H1 (cell line): ENCODE measurements around the gene CDC42EP3. TPM values are rescaled to one million over a fixed set of nuclear protein-coding genes. Genes with fewer than 3 reads are reported as not detected.
A peak's percentile ranks its signal among the peaks of the same experiment; 100 is the strongest.

ENCODE experiments used
- CTCF ChIA-PET: fragments of 300-600 bp; sonication (Branson Sonifier 250); formaldehyde crosslinking; loops from one replicate; lab custom pipeline; 2021; ENCODE audit not compliant: partially characterized antibody; lab: Charles Lee
- POLR2A ChIA-PET: fragments of 300-600 bp; sonication (Branson Sonifier 250); formaldehyde crosslinking; loops from one replicate; lab custom pipeline; 2021; ENCODE audit warnings: inconsistent platforms; ENCODE audit not compliant: partially characterized antibody; lab: Charles Lee
- DNase-seq, 2 experiments: peaks; one replicate each; pipeline versions ENCODE4 v3.0.0 to v3.0.0-alpha.2; 2010 to 2022; ENCODE audit warnings: low spot score in 2 of 2, low read depth in 1 of 2, mixed read lengths in 1 of 2
- FAIRE-seq: peaks from 2 replicates; lab custom pipeline; 2011; peaks lifted over from hg19 to GRCh38; lab: Jason Lieb, UNC
- H2AFZ ChIP-seq: 2 replicates; pipeline ENCODE4 v1.8.1; 2012; ENCODE audit warnings: low read length, inconsistent platforms
- H2AK5ac ChIP-seq: 2 replicates; pipeline ENCODE4 v1.6.1; 2013; ENCODE audit warnings: low read depth, low read length
- H2BK120ac ChIP-seq: replicated peaks from 2 replicates; pipeline ENCODE3; 2013; ENCODE audit warnings: low read depth, low read length, inconsistent platforms
- H2BK12ac ChIP-seq: 2 replicates; pipeline ENCODE4 v1.6.1; 2013; ENCODE audit warnings: low read depth, low read length
- H2BK15ac ChIP-seq: 2 replicates; pipeline ENCODE4 v1.6.1; 2013; ENCODE audit warnings: low read length
- H2BK20ac ChIP-seq: 2 replicates; pipeline ENCODE4 v1.6.1; 2013; ENCODE audit warnings: low read length
- H2BK5ac ChIP-seq: 2 replicates; pipeline ENCODE4 v1.6.1; 2013; ENCODE audit warnings: low read depth, low read length
- H3K14ac ChIP-seq: 2 replicates; pipeline ENCODE4 v1.6.1; 2013; ENCODE audit warnings: inconsistent platforms; ENCODE audit not compliant: insufficient read length
- H3K18ac ChIP-seq: 2 replicates; pipeline ENCODE4 v1.6.1; 2013; ENCODE audit warnings: low read length; ENCODE audit errors: extremely low read depth
- H3K23ac ChIP-seq: 2 replicates; pipeline ENCODE4 v1.6.1; 2013; ENCODE audit warnings: inconsistent platforms; ENCODE audit not compliant: insufficient read length
- H3K23me2 ChIP-seq: 2 replicates; pipeline ENCODE4 v1.6.1; 2013; ENCODE audit warnings: low read depth, low read length
- H3K27ac ChIP-seq: 2 replicates; pipeline ENCODE4 v1.6.1; 2011; ENCODE audit warnings: low read depth, low read length, inconsistent platforms
- H3K27me3 ChIP-seq, 4 experiments: replicated peaks in 1 of 4; 1 replicate in 1 of 4; 2 replicates in 3 of 4; pipeline versions ENCODE4 v1.6.1 to v1.8.1; 2011 to 2013; ENCODE audit warnings: low read length in 3 of 4, mild to moderate bottlenecking in 3 of 4, inconsistent platforms in 2 of 4, mixed read lengths in 2 of 4, moderate library complexity in 1 of 4; ENCODE audit not compliant: control insufficient read depth in 3 of 4, insufficient read depth in 3 of 4; ENCODE audit errors: extremely low read depth in 1 of 4
- H3K36me3 ChIP-seq, 4 experiments: 2 replicates each; pipeline versions ENCODE4 v1.6.1 to v1.8.1; 2011 to 2013; ENCODE audit warnings: mild to moderate bottlenecking in 4 of 4, low read length in 3 of 4, moderate library complexity in 2 of 4, control low read depth in 1 of 4, inconsistent platforms in 1 of 4; ENCODE audit not compliant: insufficient read depth in 4 of 4, control insufficient read depth in 2 of 4
- H3K4ac ChIP-seq: replicated peaks from 2 replicates; pipeline ENCODE3; 2013; ENCODE audit warnings: low read length, low read depth, mixed read lengths, inconsistent platforms; ENCODE audit not compliant: insufficient read length
- H3K4me1 ChIP-seq, 4 experiments: replicated peaks in 1 of 4; 1 replicate in 1 of 4; 2 replicates in 3 of 4; pipeline versions ENCODE4 v1.6.1 to v1.8.1; 2011 to 2013; ENCODE audit warnings: low read length in 3 of 4, inconsistent platforms in 2 of 4, mixed read lengths in 1 of 4; ENCODE audit not compliant: insufficient read depth in 4 of 4, control insufficient read depth in 3 of 4
- H3K4me2 ChIP-seq, 2 experiments: 2 replicates each; pipeline versions ENCODE4 v1.6.1 to v1.8.1; 2011 to 2013; ENCODE audit warnings: low read depth in 2 of 2, low read length in 2 of 2, control low read depth in 1 of 2, inconsistent platforms in 1 of 2, mild to moderate bottlenecking in 1 of 2; ENCODE audit not compliant: insufficient read depth in 1 of 2
- H3K4me3 ChIP-seq, 4 experiments: fragments of 200-600, 300-600 bp in 1 of 4; sonication (generic), shearing (Covaris generic), sonication (Bioruptor Twin) in 1 of 4; 2 replicates each; pipeline versions ENCODE4 v1.5.1 to v1.8.1; 2011 to 2016; ENCODE audit warnings: low read length in 4 of 4, low read depth in 3 of 4, control low read depth in 2 of 4, inconsistent platforms in 2 of 4, mild to moderate bottlenecking in 2 of 4, mixed read lengths in 1 of 4, moderate library complexity in 1 of 4; ENCODE audit not compliant: insufficient read depth in 2 of 4; ENCODE audit errors: extremely low read depth in 1 of 4
- H3K56ac ChIP-seq: replicated peaks from 2 replicates; pipeline ENCODE3; 2013; ENCODE audit warnings: low read depth, mild to moderate bottlenecking, mixed read lengths, low read length, inconsistent platforms; ENCODE audit not compliant: insufficient read length
- H3K79me1 ChIP-seq: 2 replicates; pipeline ENCODE4 v1.6.1; 2013; ENCODE audit warnings: low read depth, low read length, control low read depth
- H3K79me2 ChIP-seq, 2 experiments: 2 replicates each; pipeline versions ENCODE4 v1.6.1 to v1.8.1; 2012 to 2013; ENCODE audit warnings: low read length in 2 of 2, mild to moderate bottlenecking in 2 of 2, inconsistent platforms in 1 of 2; ENCODE audit not compliant: insufficient read depth in 2 of 2, control insufficient read depth in 1 of 2
- H3K9ac ChIP-seq, 4 experiments: replicated peaks in 1 of 4; 1 replicate in 1 of 4; 2 replicates in 3 of 4; pipeline versions ENCODE4 v1.6.1 to v1.8.1; 2011 to 2013; ENCODE audit warnings: low read depth in 3 of 4, low read length in 3 of 4, control low read depth in 2 of 4, mild to moderate bottlenecking in 2 of 4, moderate library complexity in 2 of 4, inconsistent platforms in 1 of 4; ENCODE audit errors: extremely low read depth in 1 of 4
- H3K9me3 ChIP-seq, 2 experiments: 2 replicates each; pipeline versions ENCODE4 v1.6.1 to v1.8.1; 2012 to 2013; ENCODE audit warnings: mild to moderate bottlenecking in 2 of 2, moderate library complexity in 2 of 2, control low read depth in 1 of 2, inconsistent platforms in 1 of 2, low read depth in 1 of 2, low read length in 1 of 2, mixed read lengths in 1 of 2; ENCODE audit not compliant: insufficient read depth in 2 of 2
- H4K20me1 ChIP-seq, 2 experiments: replicated peaks in 1 of 2; 2 replicates each; pipeline versions ENCODE3 to v1.8.1; 2011 to 2013; ENCODE audit warnings: inconsistent platforms in 2 of 2, low read length in 2 of 2, mild to moderate bottlenecking in 1 of 2; ENCODE audit not compliant: insufficient read depth in 2 of 2, control insufficient read depth in 1 of 2
- H4K5ac ChIP-seq: 2 replicates; pipeline ENCODE4 v1.6.1; 2013; ENCODE audit warnings: low read length, low read depth, mixed read lengths, inconsistent platforms; ENCODE audit not compliant: insufficient read length
- H4K8ac ChIP-seq: 2 replicates; pipeline ENCODE4 v1.8.0; 2013; ENCODE audit warnings: mild to moderate bottlenecking, moderate library complexity, low read length, inconsistent platforms; ENCODE audit not compliant: insufficient read depth; ENCODE audit errors: extremely low read depth
- H4K91ac ChIP-seq: replicated peaks from 2 replicates; pipeline ENCODE3; 2013; ENCODE audit warnings: low read length, mixed read lengths, inconsistent platforms; ENCODE audit not compliant: insufficient read length
- CHD1 ChIP-seq: IDR thresholded peaks from 2 replicates; pipeline ENCODE4 v1.6.1; 2012; ENCODE audit warnings: low read depth, low read length, improper control_type of control experiment
- FOSL1 ChIP-seq: IDR thresholded peaks from 2 replicates; pipeline ENCODE4 v1.6.1; 2011; ENCODE audit warnings: mild to moderate bottlenecking, low read depth, low read length, moderate library complexity; ENCODE audit not compliant: insufficient read depth
- SIN3A ChIP-seq, 2 experiments: IDR thresholded peaks in 1 of 2; conservative IDR thresholded peaks in 1 of 2; 2 replicates each; pipeline ENCODE4 v1.6.1; 2011 to 2012; ENCODE audit warnings: low read length in 2 of 2, improper control_type of control experiment in 1 of 2, low read depth in 1 of 2, mild to moderate bottlenecking in 1 of 2
- SIX5 ChIP-seq: IDR thresholded peaks from 2 replicates; pipeline ENCODE4 v1.6.1; 2011; ENCODE audit warnings: mild to moderate bottlenecking, low read depth, low read length
- TAF1 ChIP-seq: IDR thresholded peaks from 2 replicates; pipeline ENCODE4 v1.6.1; 2011; ENCODE audit warnings: mild to moderate bottlenecking, low read depth, low read length
- TEAD4 ChIP-seq: IDR thresholded peaks from 2 replicates; pipeline ENCODE4 v1.6.1; 2012; ENCODE audit warnings: low read depth, low read length, inconsistent platforms, mixed read lengths
- WGBS, 2 experiments: shearing (Covaris generic) in 1 of 2; methylation state at CpG; one replicate each; pipeline versions ENCODE4 v1.1.6 to v1.1.7; 2013 to 2015; ENCODE audit warnings: low lambda C conversion rate in 2 of 2, mixed read lengths in 2 of 2, inconsistent platforms in 1 of 2, low coverage in 1 of 2, missing lambda C conversion rate in 1 of 2; ENCODE audit not compliant: insufficient replicate concordance in 2 of 2, insufficient coverage in 1 of 2, insufficient read length in 1 of 2; ENCODE audit errors: extremely low coverage in 1 of 2, missing lambda C conversion rate in 1 of 2; 5-methylcytosine and 5-hydroxymethylcytosine counted together
- polyA plus RNA-seq, 7 experiments: library from polyadenylated mRNA; depleted of rRNA in 3 of 7; stranded (reverse) in 5 of 7; unstranded in 2 of 7; fragments of >200 nt in 5 of 7; fragments of 200-250 nt in 2 of 7; gene quantifications; 1 replicate in 5 of 7; 2 replicates in 1 of 7; 4 replicates in 1 of 7; pipeline versions ENCODE4 v1.2.1 to v1.2.3, GENCODE V29; 2011 to 2013; ENCODE audit warnings: missing spikeins in 2 of 7, mixed read lengths in 2 of 7
- total RNA-seq: library from RNA; stranded (reverse); fragmentation: NEBNext Ultra II Directional; extraction: Animal tissue kit (Norgen Biotek cat#: 25700); gene quantifications from 2 replicates; pipeline ENCODE4 v1.2.1, GENCODE V29; 2021
- TF ChIP-seq, protein P1 (sequence below): IDR thresholded peaks from 2 replicates; pipeline ENCODE4 v1.6.1; 2012; ENCODE audit warnings: inconsistent platforms
- TF ChIP-seq, protein P2 (sequence below): IDR thresholded peaks from 2 replicates; pipeline ENCODE4 v1.6.1; 2011; ENCODE audit warnings: low read depth, mild to moderate bottlenecking, low read length; ENCODE audit not compliant: insufficient read depth

CDC42EP3 gene
- total and polyA plus RNA-seq, 2 of the 8 experiments (the other 6 are each of a cell fraction or from before 2014, with no cell fraction given) = 18.4 to 24.7 TPM

DNA sequence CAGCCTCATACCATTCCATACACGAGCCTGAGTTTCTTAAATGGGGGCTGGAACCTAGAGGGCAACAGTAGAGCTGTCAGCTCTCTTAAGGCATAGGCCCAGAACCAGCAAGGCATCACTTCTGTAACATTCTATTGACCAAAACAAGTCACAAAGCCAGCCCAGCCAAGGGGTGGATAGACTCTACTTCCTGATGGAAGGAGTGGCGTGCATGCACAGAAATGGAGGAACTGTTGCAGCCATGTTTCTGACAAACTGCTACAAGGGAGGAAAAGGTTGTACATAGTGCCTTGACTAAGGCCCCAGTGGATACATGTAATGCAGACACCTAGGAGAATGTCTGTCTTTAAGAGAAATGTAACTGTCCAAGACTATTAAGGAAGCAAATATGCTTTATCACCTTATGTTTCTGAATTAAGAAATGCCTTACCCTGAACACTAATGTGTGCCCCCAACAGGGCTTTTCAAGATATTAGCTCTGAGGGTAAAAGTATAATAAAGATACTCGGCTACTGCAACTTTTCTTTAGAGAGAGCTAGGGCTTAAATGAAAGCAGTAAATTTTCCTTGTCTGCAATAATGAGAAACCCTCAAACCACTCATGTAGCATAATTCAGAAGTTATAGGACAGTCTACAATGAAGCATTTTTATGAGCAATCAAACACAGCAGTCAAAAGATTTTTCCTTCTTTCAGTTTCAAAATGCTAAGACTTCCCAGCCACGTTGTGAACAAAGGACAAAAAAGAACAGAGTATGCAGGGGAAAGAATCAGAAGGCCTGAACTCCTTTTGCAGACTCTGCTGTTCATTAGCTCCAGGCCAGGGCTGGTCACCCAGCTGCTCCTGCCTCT is 35.1 kb upstream of the CDC42EP3 start:
- Histone ChIP-seq H2BK120ac (no peak overlapping the region), H3K23me2 (peaks cover 2% of the 10 kb centered on the region; the same call in 1 of the 2 replicates), H3K4me2 (no peak overlapping the region), H3K27me3 (no peaks in the 10 kb centered on the region), H3K23ac (no peak overlapping the region), H4K20me1 (no peaks in the 10 kb centered on the region), H2AFZ (no peak overlapping the region), H3K4ac (no peak overlapping the region), H3K18ac (no peak overlapping the region), H2BK5ac (no peak overlapping the region), H4K5ac (no peak overlapping the region), H3K79me2 (no peaks in the 10 kb centered on the region), H3K4me3 (no peak overlapping the region), H4K8ac (peak overlapping the region; percentile 4; the same call in 1 of the 2 replicates), H3K36me3 (no peaks in the 10 kb centered on the region), H2BK15ac (no peak overlapping the region), H2BK12ac (0 out of 2 replicates have a peak overlapping the region, but pooled peaks have one; percentile 17), H3K4me1 (peaks cover 0 to 2% (median 0%) of the 10 kb centered on the region in 4 experiments; a peak in 1 of 7 replicates), H2BK20ac (no peak overlapping the region), H3K56ac (no peak overlapping the region), H3K27ac (no peak overlapping the region), H3K14ac (no peak overlapping the region), H3K79me1 (no peaks in the 10 kb centered on the region), H3K9ac (no peak overlapping the region), H3K9me3 (no peaks in the 10 kb centered on the region), H4K91ac (no peak overlapping the region), H2AK5ac (no peak overlapping the region)
- ChIA-PET POLR2A (no interaction called here), CTCF (interaction anchor here (1.1 to 2.3 kb wide), 2 partner anchors 171 to 292 kb away, joined by 3 to 8 read pairs; no protein-coding TSS in a partner anchor)
- FAIRE-seq (no peak), DNase-seq (no peak)
- 80% methylated on average over 4 of the region's 4 CpGs; no CpG with 5 or more reads in 1 of the 2 experiments for WGBS, 2 experiments
- TF ChIP-seq, protein P1, sequence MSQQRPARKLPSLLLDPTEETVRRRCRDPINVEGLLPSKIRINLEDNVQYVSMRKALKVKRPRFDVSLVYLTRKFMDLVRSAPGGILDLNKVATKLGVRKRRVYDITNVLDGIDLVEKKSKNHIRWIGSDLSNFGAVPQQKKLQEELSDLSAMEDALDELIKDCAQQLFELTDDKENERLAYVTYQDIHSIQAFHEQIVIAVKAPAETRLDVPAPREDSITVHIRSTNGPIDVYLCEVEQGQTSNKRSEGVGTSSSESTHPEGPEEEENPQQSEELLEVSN = no peak
- no peak for TF ChIP-seq FOSL1
- no peak for TF ChIP-seq SIN3A (conservative IDR thresholded peaks at IDR 0.05 in 1 of 2, IDR thresholded peaks at IDR 0.05 in 1 of 2; ENCODE audit: low read depth in 1 of 2, low read length in 2 of 2)
- no peak for TF ChIP-seq TAF1
- no peak for TF ChIP-seq TEAD4
- TF ChIP-seq CHD1 = no peak
- TF ChIP-seq, protein P2, sequence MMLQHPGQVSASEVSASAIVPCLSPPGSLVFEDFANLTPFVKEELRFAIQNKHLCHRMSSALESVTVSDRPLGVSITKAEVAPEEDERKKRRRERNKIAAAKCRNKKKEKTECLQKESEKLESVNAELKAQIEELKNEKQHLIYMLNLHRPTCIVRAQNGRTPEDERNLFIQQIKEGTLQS = no peak
- TF ChIP-seq SIX5 = no peak
